Neuronal stem cell (in vitro differentiated cells): ENCODE results near the gene PDS5B.

Experiments
- DNase-seq: peaks from one replicate; pipeline ENCODE4 v3.0.0-alpha.2; 2013; ENCODE audit warnings: low spot score
- H2AFZ ChIP-seq: one replicate; pipeline ENCODE4 v1.6.1; 2013; ENCODE audit warnings: mild to moderate bottlenecking, low read length, inconsistent platforms
- H2AK5ac ChIP-seq: 2 replicates; pipeline ENCODE4 v1.6.1; 2013; ENCODE audit warnings: low read depth, mild to moderate bottlenecking, inconsistent platforms, low read length, moderate library complexity, mixed read lengths
- H2BK120ac ChIP-seq: 2 replicates; pipeline ENCODE4 v1.6.1; 2013; ENCODE audit warnings: low read depth, mild to moderate bottlenecking, inconsistent platforms, low read length, moderate library complexity, mixed read lengths
- H2BK12ac ChIP-seq: one replicate; pipeline ENCODE4 v1.6.1; 2013; ENCODE audit warnings: low read length, inconsistent platforms
- H2BK15ac ChIP-seq: 2 replicates; pipeline ENCODE4 v1.6.1; 2013; ENCODE audit warnings: mild to moderate bottlenecking, low read length, inconsistent platforms, mixed read lengths
- H2BK5ac ChIP-seq: one replicate; pipeline ENCODE4 v1.6.1; 2013; ENCODE audit warnings: inconsistent platforms, mild to moderate bottlenecking, low read length, moderate library complexity
- H3K14ac ChIP-seq: one replicate; pipeline ENCODE4 v1.6.1; 2013; ENCODE audit warnings: low read length, inconsistent platforms
- H3K18ac ChIP-seq: 2 replicates; pipeline ENCODE4 v1.6.1; 2013; ENCODE audit warnings: low read length, inconsistent platforms
- H3K23ac ChIP-seq: 2 replicates; pipeline ENCODE4 v1.6.1; 2013; ENCODE audit warnings: low read depth, mild to moderate bottlenecking, mixed read lengths, low read length, inconsistent platforms; ENCODE audit not compliant: poor library complexity
- H3K27ac ChIP-seq: replicated peaks from 3 replicates; pipeline ENCODE4 v1.5.1; 2013; ENCODE audit warnings: low read length, inconsistent platforms
- H3K27me3 ChIP-seq, 3 experiments: 2 replicates each; pipeline ENCODE4 v1.6.1; 2013; ENCODE audit warnings: low read length in 3 of 3, mild to moderate bottlenecking in 2 of 3, inconsistent platforms in 1 of 3, low read depth in 1 of 3, mixed read lengths in 1 of 3, moderate library complexity in 1 of 3; ENCODE audit not compliant: control insufficient read depth in 3 of 3, insufficient read depth in 3 of 3
- H3K36me3 ChIP-seq, 2 donors: replicated peaks in 1 of 2; 2 replicates each; pipeline ENCODE4 v1.6.1; 2013; ENCODE audit warnings: low read length in 2 of 2; ENCODE audit not compliant: control insufficient read depth in 2 of 2, insufficient read depth in 2 of 2
- H3K4ac ChIP-seq: 2 replicates; pipeline ENCODE4 v1.6.1; 2013; ENCODE audit warnings: inconsistent platforms, mild to moderate bottlenecking, low read length, moderate library complexity
- H3K4me1 ChIP-seq, 2 donors: 1 replicate in 1 of 2; 2 replicates in 1 of 2; pipeline ENCODE4 v1.6.1; 2013; ENCODE audit warnings: low read length in 2 of 2, low read depth in 1 of 2; ENCODE audit not compliant: control insufficient read depth in 2 of 2, insufficient read depth in 1 of 2
- H3K4me2 ChIP-seq: one replicate; pipeline ENCODE4 v1.6.1; 2013; ENCODE audit warnings: mild to moderate bottlenecking, low read length, inconsistent platforms; ENCODE audit not compliant: insufficient read depth, poor library complexity, severe bottlenecking
- H3K4me3 ChIP-seq, 2 donors: 2 replicates each; pipeline ENCODE4 v1.5.1; 2013; ENCODE audit warnings: low read length in 2 of 2, mild to moderate bottlenecking in 2 of 2, inconsistent platforms in 1 of 2, moderate library complexity in 1 of 2
- H3K79me1 ChIP-seq: one replicate; pipeline ENCODE4 v1.6.1; 2013; ENCODE audit warnings: low read depth, mild to moderate bottlenecking, inconsistent platforms, low read length, moderate library complexity
- H3K9ac ChIP-seq: one replicate; pipeline ENCODE4 v1.6.1; 2013; ENCODE audit warnings: mild to moderate bottlenecking, low read depth, low read length, inconsistent platforms; ENCODE audit not compliant: poor library complexity
- H3K9me3 ChIP-seq, 2 donors: replicated peaks in 1 of 2; 2 replicates each; pipeline versions ENCODE3 to v1.6.1; 2013; ENCODE audit warnings: low read length in 2 of 2, mild to moderate bottlenecking in 2 of 2, inconsistent platforms in 1 of 2, low read depth in 1 of 2, mixed read lengths in 1 of 2, moderate library complexity in 1 of 2; ENCODE audit not compliant: control insufficient read depth in 2 of 2, insufficient read depth in 1 of 2
- H4K8ac ChIP-seq: one replicate; pipeline ENCODE4 v1.6.1; 2013; ENCODE audit warnings: low read depth, mild to moderate bottlenecking, inconsistent platforms, low read length, moderate library complexity
- H4K91ac ChIP-seq: one replicate; pipeline ENCODE4 v1.6.1; 2013; ENCODE audit warnings: low read length, low read depth, mild to moderate bottlenecking, inconsistent platforms; ENCODE audit not compliant: poor library complexity
- WGBS, 2 donors: extraction: QIAGEN DNeasy Blood & Tissue Kit; methylation state at CpG; one replicate each; pipeline ENCODE4 v1.1.7; 2013; ENCODE audit warnings: missing lambda C conversion rate in 2 of 2, mixed read lengths in 1 of 2; ENCODE audit not compliant: insufficient read length in 2 of 2, insufficient replicate concordance in 1 of 2; ENCODE audit errors: extremely low coverage in 2 of 2; 5-methylcytosine and 5-hydroxymethylcytosine counted together

Gene PDS5B

DNA sequence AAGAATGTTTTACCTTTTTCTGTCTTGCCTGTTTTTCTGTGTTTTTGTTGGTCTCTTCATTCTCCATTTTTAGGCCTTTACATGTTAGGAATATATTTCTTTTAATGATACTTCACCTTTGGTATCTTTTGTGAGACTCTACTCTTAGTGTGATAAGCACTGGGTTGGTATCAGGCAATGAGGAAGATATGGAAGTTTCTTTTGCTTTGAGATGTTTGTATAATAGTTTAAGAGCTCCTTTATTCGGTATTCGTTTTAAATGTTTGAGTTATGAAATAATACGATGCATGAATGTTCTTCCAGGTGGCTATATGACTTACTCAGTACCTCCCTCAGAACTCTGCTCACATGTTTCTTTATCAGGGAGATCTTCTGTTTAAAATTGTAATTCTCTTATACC lies 144.8 kb downstream of the PDS5B start:
- DNase-seq = no peak
- no peaks in the 10 kb centered on the region for H3K9me3 ChIP-seq
- H3K9ac ChIP-seq = no peak overlapping the region
- H3K14ac ChIP-seq = no peak overlapping the region
- H3K18ac ChIP-seq = no peak overlapping the region
- H3K27ac ChIP-seq = no peak overlapping the region
- H3K4me1 ChIP-seq = no peaks in the 10 kb centered on the region
- no peaks in the 10 kb centered on the region for H3K27me3 ChIP-seq
- no peak overlapping the region for H3K4me2 ChIP-seq
- peaks cover 3% of the 10 kb centered on the region for H3K79me1 ChIP-seq
- peaks cover 2 to 46% of the 10 kb centered on the region in 2 donors for H3K36me3 ChIP-seq
- H2BK15ac ChIP-seq = no peak overlapping the region
- H3K23ac ChIP-seq = no peak overlapping the region
- H4K91ac ChIP-seq = no peak overlapping the region
- no peak overlapping the region for H2BK12ac ChIP-seq
- no peak overlapping the region for H3K4me3 ChIP-seq
- no peak overlapping the region for H2AK5ac ChIP-seq
- H3K4ac ChIP-seq = no peak overlapping the region
- no peak overlapping the region for H2BK120ac ChIP-seq
- H2AFZ ChIP-seq = no peak overlapping the region
- H2BK5ac ChIP-seq = no peak overlapping the region
- H4K8ac ChIP-seq = no peak overlapping the region
- WGBS, 2 donors = 100% methylated on average over 3 of the region's 3 CpGs; no CpG with 5 or more reads in 1 of the 2 donors

GRCh38 chr13:32731576-32731975 lies 145.3 kb downstream of the PDS5B start:
- Histone ChIP-seq H4K8ac (no peak overlapping the region), H3K4me2 (no peak overlapping the region), H3K18ac (no peak overlapping the region), H3K4me3 (no peak overlapping the region), H3K27me3 (no peaks in the 10 kb centered on the region), H2AFZ (no peak overlapping the region), H3K9ac (no peak overlapping the region), H3K36me3 (peaks cover 2 to 46% of the 10 kb centered on the region in 2 donors), H3K4ac (no peak overlapping the region), H3K27ac (no peak overlapping the region), H2AK5ac (no peak overlapping the region), H2BK5ac (no peak overlapping the region), H4K91ac (no peak overlapping the region), H3K14ac (no peak overlapping the region), H2BK120ac (no peak overlapping the region), H3K4me1 (no peaks in the 10 kb centered on the region), H2BK12ac (no peak overlapping the region), H2BK15ac (no peak overlapping the region), H3K23ac (no peak overlapping the region), H3K79me1 (peaks cover 2% of the 10 kb centered on the region), H3K9me3 (no peaks in the 10 kb centered on the region)
- no peak for DNase-seq
- WGBS, 2 donors = no CpG with 5 or more reads among the region's 2 CpGs

- Histone ChIP-seq H3K4me2 (no peak overlapping the region), H2BK5ac (no peak overlapping the region), H3K9ac (no peak overlapping the region), H4K8ac (no peak overlapping the region), H3K18ac (no peak overlapping the region), H3K4me1 (no peaks in the 10 kb centered on the region), H2BK120ac (no peak overlapping the region), H3K14ac (no peak overlapping the region), H3K4me3 (no peak overlapping the region), H3K27me3 (no peaks in the 10 kb centered on the region), H4K91ac (no peak overlapping the region), H3K9me3 (no peaks in the 10 kb centered on the region), H2AFZ (no peak overlapping the region), H3K27ac (no peak overlapping the region), H2BK12ac (no peak overlapping the region), H2BK15ac (no peak overlapping the region), H3K36me3 (peaks cover 2 to 59% of the 10 kb centered on the region in 2 donors), H2AK5ac (no peak overlapping the region), H3K79me1 (peaks cover 2% of the 10 kb centered on the region), H3K23ac (no peak overlapping the region), H3K4ac (no peak overlapping the region)
- no CpG with 5 or more reads among the region's 5 CpGs for WGBS, 2 donors
- DNase-seq = no peak
These were observed 147.4 kb downstream of the PDS5B start for GRCh38 chr13:32733690-32734089.

DNA sequence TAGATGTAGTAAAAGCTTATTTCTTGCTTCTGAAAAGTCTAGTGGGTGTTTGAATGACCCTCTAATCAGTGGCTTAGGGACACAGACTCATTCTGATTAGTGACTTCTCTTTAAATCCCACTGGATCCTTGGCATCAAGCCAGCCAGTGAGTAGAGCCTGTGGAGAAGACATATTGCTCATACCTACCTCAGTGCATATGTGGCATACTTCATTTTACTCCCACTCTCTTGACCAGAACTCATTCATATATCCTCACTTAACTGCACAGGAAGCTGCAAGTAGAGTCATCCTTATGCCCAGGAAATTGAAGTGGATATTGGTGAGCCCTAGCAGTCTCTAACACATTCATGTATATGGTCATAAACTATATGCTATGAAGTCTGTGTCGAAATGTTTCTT lies 148.3 kb downstream of the PDS5B start:
- H3K23ac ChIP-seq = no peak overlapping the region
- no peak overlapping the region for H3K4me3 ChIP-seq

More for the DNA sequence above, 148.3 kb downstream of the PDS5B start:
- no peak overlapping the region for H3K4me2 ChIP-seq
- no peak overlapping the region for H2BK120ac ChIP-seq
- DNase-seq = no peak
- peaks cover 2% of the 10 kb centered on the region for H3K79me1 ChIP-seq
- no peak overlapping the region for H2AK5ac ChIP-seq
- H3K9ac ChIP-seq = no peak overlapping the region
- H3K4me1 ChIP-seq = no peaks in the 10 kb centered on the region
- WGBS, 2 donors = no CpG with 5 or more reads among the region's 1 CpG
- H3K27me3 ChIP-seq = no peaks in the 10 kb centered on the region
- no peak overlapping the region for H2AFZ ChIP-seq
- H3K18ac ChIP-seq = no peak overlapping the region
- H4K91ac ChIP-seq = no peak overlapping the region
- no peak overlapping the region for H4K8ac ChIP-seq
- no peak overlapping the region for H3K4ac ChIP-seq
- no peak overlapping the region for H2BK5ac ChIP-seq
- H2BK12ac ChIP-seq = no peak overlapping the region
- H3K27ac ChIP-seq = no peak overlapping the region
- no peak overlapping the region for H3K14ac ChIP-seq
- peaks cover 2 to 59% of the 10 kb centered on the region in 2 donors for H3K36me3 ChIP-seq
- H2BK15ac ChIP-seq = no peak overlapping the region
- H3K9me3 ChIP-seq = no peaks in the 10 kb centered on the region
